Heart left ventricle (tissue), 13 donors: ENCODE results near the gene GJA9.

Experiments
- POLR2A ChIP-seq, 2 donors: fragments of 450-650 bp; IDR thresholded peaks; one replicate each; pipeline ENCODE4 v1.6.1; 2017; ENCODE audit warnings: antibody characterized with exemption in 2 of 2, mild to moderate bottlenecking in 2 of 2, moderate library complexity in 2 of 2
- TF ChIP-seq, protein P1 (sequence below), 12 donors: fragments of 200-600 bp; sonication (generic) in 4 of 12; IDR thresholded peaks; one replicate each; pipeline versions ENCODE4 v1.5.0 to v1.8.0; 2018 to 2022; ENCODE audit warnings: antibody characterized with exemption in 12 of 12, mild to moderate bottlenecking in 5 of 12
- donor health status: ischemic (EF 13 %, LVEDD 7.1; RV severe dilation, severe dysfunction).
- donor health status: DM: no; HTN: yes; CAD: no.
- donor health status: DM: no; HTN: no; CAD: no.
- donor health status: ischemic (EF 25% LVEDD 6.9; RV normal size, moderate dysfunction).
- donor health status: ischemic (EF 25% LVEDD 5.7; RV mildly dilated, moderate dysfunction).
- donor health status: ischemic (EF 35%, LVEDD 5.7; RV mildly dilated, moderate dysfunction).
- donor health status: nonischemic (EF 11% LVEDD 7.7; RV severe dilation, severe dysfunction).
- donor health status: DM: yes; HTN: yes; CAD: no.
- donor health status: PGD.
- donor health status: ischemic (EF 29% LVEDD 5.4; RV normal size, mild dysfunction).
- donor health status: nonischemic (EF 23%, LVEDD 6.1; RV moderate dilation, normal function).

DNA sequence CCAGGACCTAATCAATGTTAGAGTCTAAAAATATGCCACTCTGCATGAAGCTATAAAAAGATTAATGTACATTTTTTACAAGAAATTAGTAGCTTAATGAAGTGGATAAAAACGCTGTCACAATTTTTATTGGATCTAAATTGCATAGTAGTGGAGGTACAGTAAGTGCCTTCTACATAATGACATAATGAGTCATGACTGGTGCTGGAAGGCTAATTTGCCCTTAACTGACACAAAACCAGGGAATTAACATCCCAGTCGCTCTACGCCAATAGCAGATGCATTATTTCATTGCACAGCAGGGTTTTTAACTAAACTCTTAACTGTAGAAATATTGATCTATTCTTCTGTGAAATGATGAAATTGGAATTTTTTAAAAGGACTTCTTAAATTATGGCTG, 55.1 kb downstream of the GJA9 start:
- TF ChIP-seq, protein P1, sequence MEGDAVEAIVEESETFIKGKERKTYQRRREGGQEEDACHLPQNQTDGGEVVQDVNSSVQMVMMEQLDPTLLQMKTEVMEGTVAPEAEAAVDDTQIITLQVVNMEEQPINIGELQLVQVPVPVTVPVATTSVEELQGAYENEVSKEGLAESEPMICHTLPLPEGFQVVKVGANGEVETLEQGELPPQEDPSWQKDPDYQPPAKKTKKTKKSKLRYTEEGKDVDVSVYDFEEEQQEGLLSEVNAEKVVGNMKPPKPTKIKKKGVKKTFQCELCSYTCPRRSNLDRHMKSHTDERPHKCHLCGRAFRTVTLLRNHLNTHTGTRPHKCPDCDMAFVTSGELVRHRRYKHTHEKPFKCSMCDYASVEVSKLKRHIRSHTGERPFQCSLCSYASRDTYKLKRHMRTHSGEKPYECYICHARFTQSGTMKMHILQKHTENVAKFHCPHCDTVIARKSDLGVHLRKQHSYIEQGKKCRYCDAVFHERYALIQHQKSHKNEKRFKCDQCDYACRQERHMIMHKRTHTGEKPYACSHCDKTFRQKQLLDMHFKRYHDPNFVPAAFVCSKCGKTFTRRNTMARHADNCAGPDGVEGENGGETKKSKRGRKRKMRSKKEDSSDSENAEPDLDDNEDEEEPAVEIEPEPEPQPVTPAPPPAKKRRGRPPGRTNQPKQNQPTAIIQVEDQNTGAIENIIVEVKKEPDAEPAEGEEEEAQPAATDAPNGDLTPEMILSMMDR (IDR thresholded peaks at IDR 0.05): no peak
- no peak for TF ChIP-seq POLR2A (IDR thresholded peaks at IDR 0.05)
